Glutamatergic neuron (in vitro differentiated cells): ENCODE measurements around the gene CHMP1A. TPM values are rescaled to one million over a fixed set of nuclear protein-coding genes. Genes with fewer than 3 reads are reported as not detected.
"Not testable (repeated sequence)": the region's sequence is repeated elsewhere in the genome, so short reads cannot be mapped to it uniquely, and the experiment has no call there.

Source experiments
- DNase-seq: peaks from one replicate; pipeline ENCODE4 v3.0.0; 2022
- H3K27ac Mint-ChIP-seq: one replicate; pipeline ENCODE4 v1.8.0; 2020; ENCODE audit warnings: mild to moderate bottlenecking, mixed read lengths, inconsistent platforms; ENCODE audit not compliant: unreplicated experiment
- H3K27me3 Mint-ChIP-seq: one replicate; pipeline ENCODE4 v1.8.0; 2020; ENCODE audit warnings: mild to moderate bottlenecking, moderate library complexity, mixed read lengths, inconsistent platforms; ENCODE audit not compliant: unreplicated experiment
- H3K36me3 Mint-ChIP-seq: one replicate; pipeline ENCODE4 v1.8.0; 2020; ENCODE audit warnings: mild to moderate bottlenecking, mixed read lengths, inconsistent platforms; ENCODE audit not compliant: unreplicated experiment
- H3K4me1 Mint-ChIP-seq: one replicate; pipeline ENCODE4 v1.8.0; 2020; ENCODE audit warnings: mild to moderate bottlenecking, low read depth, mixed read lengths, inconsistent platforms; ENCODE audit not compliant: unreplicated experiment
- H3K4me3 Mint-ChIP-seq: one replicate; pipeline ENCODE4 v1.8.0; 2020; ENCODE audit warnings: mild to moderate bottlenecking, mixed read lengths, inconsistent platforms; ENCODE audit not compliant: unreplicated experiment
- H3K9me3 Mint-ChIP-seq: one replicate; pipeline ENCODE4 v1.8.0; 2020; ENCODE audit warnings: mild to moderate bottlenecking, moderate library complexity, mixed read lengths, inconsistent platforms; ENCODE audit not compliant: unreplicated experiment
- total RNA-seq: library from RNA; stranded (reverse); fragmentation: NEBNext Ultra II Directional; extraction: Animal tissue kit (Norgen Biotek cat#: 25700); gene quantifications from one replicate; pipeline ENCODE4 v1.2.1, GENCODE V29; 2021; ENCODE audit not compliant: unreplicated experiment
- TF ChIP-seq, protein P1 (sequence below): fragments of 200-600 bp; sonication (generic); IDR thresholded peaks from one replicate; pipeline ENCODE4 v1.5.0; 2021; ENCODE audit not compliant: partially characterized antibody, unreplicated experiment

CHMP1A gene
- total RNA-seq, 1 donor from 2014 or later = 96.3 TPM

DNA sequence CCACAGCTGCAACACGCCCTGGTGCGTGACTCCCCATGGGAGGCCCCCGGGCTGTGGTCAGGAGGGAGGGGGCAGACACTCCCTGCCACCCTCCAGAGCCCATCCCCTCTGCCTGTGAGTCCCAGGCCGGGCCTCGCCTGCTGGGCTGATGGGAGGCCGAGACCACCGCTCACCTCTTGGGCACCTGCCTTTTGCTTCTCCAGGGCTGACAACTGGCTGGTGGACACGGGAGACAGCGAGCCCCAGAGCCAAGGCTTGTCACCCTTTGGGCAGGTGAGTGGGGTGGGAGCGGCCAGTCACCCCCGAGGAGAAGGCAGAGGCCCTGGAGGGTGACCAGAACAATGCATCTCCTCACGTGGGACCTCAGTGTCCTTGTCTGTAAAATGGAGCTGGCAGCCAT, 20.8 kb downstream of the CHMP1A start:
- Mint-ChIP-seq H3K27me3 (peaks cover 4% of the 10 kb centered on the region), H3K9me3 (peaks cover 4% of the 10 kb centered on the region), H3K36me3 (no peaks in the 10 kb centered on the region), H3K4me1 (peaks cover 7% of the 10 kb centered on the region), H3K27ac (no peak overlapping the region), H3K4me3 (no peak overlapping the region)
- TF ChIP-seq, protein P1, sequence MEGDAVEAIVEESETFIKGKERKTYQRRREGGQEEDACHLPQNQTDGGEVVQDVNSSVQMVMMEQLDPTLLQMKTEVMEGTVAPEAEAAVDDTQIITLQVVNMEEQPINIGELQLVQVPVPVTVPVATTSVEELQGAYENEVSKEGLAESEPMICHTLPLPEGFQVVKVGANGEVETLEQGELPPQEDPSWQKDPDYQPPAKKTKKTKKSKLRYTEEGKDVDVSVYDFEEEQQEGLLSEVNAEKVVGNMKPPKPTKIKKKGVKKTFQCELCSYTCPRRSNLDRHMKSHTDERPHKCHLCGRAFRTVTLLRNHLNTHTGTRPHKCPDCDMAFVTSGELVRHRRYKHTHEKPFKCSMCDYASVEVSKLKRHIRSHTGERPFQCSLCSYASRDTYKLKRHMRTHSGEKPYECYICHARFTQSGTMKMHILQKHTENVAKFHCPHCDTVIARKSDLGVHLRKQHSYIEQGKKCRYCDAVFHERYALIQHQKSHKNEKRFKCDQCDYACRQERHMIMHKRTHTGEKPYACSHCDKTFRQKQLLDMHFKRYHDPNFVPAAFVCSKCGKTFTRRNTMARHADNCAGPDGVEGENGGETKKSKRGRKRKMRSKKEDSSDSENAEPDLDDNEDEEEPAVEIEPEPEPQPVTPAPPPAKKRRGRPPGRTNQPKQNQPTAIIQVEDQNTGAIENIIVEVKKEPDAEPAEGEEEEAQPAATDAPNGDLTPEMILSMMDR = no peak
- no peak for DNase-seq

- not testable (repeated sequence) for H3K4me3 Mint-ChIP-seq, DNase-seq, H3K36me3 Mint-ChIP-seq, H3K4me1 Mint-ChIP-seq, H3K27ac Mint-ChIP-seq, H3K27me3 Mint-ChIP-seq, H3K9me3 Mint-ChIP-seq
Measured at GRCh38 chr16:89634463-89635385, 22.8 kb downstream of the CHMP1A start.

GRCh38 chr16:89633064-89633631, 24.4 kb downstream of the CHMP1A start:
- TF ChIP-seq, protein P1 = no peak
- H3K4me1 Mint-ChIP-seq = no peaks in the 10 kb centered on the region

GRCh38 chr16:89629827-89630610, 27.5 kb downstream of the CHMP1A start:
- peaks cover 8% of the 10 kb centered on the region for H3K27me3 Mint-ChIP-seq
- H3K9me3 Mint-ChIP-seq = no peaks in the 10 kb centered on the region
- TF ChIP-seq, protein P1 = no peak
- H3K4me3 Mint-ChIP-seq = no peak overlapping the region
- no peak overlapping the region for H3K27ac Mint-ChIP-seq
- H3K4me1 Mint-ChIP-seq = no peaks in the 10 kb centered on the region
- no peaks in the 10 kb centered on the region for H3K36me3 Mint-ChIP-seq
- DNase-seq = no peak

More at GRCh38 chr16:89633064-89633631, 24.4 kb downstream of the CHMP1A start:
- H3K27me3 Mint-ChIP-seq = peaks cover 5% of the 10 kb centered on the region
- no peak overlapping the region for H3K4me3 Mint-ChIP-seq
- H3K27ac Mint-ChIP-seq = no peak overlapping the region
- no peaks in the 10 kb centered on the region for H3K36me3 Mint-ChIP-seq
- DNase-seq = no peak
- H3K9me3 Mint-ChIP-seq = no peaks in the 10 kb centered on the region
